ENCODE data around the gene CHIT1.

Gene CHIT1

DNA sequence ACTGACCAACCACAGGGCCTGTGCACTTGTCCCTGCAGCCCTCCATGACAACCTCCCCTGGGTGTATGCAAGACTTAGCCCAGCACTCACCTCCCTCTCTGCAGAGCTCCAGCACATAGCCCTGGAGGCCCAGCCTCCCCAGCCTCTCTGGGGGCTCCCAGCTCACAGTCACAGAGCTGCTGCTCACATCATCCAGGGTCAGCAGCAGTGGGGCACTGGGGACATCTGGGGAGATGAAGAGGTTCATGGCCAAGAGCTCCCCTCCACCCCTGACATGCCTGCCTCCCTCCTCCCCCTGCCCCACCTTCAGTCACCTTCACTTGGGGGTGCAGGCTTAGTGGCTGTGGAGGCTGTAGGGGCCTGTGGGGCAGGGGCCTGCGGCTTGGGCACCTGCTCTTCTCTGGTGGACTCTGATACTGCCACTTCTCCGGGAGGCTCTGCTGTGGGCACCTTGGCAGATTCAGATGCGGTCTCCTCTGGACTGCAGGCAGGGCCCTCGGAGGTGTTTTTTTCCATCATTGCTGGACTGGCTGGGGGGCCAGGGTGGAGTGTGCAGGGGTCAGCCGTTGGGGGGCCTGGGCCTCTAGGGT, 54.1 kb downstream of the CHIT1 start, which contains the start of gene MYBPH:
Gene MYBPH (minus strand): TSS at position 590 of the 590 bp plus-strand sequence. CDS start 71 bp downstream, at position 519.
- DNase-seq (ENCODE audit: low read depth in 2 of 2), result no peak

- DNase-seq (ENCODE audit: low read depth in 2 of 2), result no peak
These were observed 55.0 kb downstream of the CHIT1 start for GRCh38 chr1:203174324-203174985.

DNA sequence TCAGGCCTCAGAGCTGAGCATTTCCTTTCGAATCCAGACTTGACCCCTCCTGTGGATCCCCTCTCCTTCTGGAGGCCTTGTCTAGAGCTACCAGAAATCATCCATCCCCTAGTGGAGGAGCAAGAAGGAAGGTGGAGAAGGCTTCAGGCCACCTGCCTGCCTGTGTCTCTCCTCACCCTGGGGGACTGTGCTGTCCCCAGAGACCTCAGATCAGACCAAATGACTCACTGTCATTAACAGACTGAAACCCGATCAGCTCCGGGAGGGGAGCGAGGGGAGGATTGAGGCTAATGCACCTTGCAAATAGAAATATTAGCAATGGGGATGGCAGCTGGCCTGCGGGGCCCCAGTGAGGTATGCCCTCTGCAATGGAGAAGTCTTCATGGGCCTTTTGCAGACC, 55.9 kb downstream of the CHIT1 start:
- DNase-seq (ENCODE audit: low read depth in 2 of 2), result no peak

GRCh38 chr1:203173011-203173555, 56.4 kb downstream of the CHIT1 start:
- no peak for DNase-seq (ENCODE audit: low read depth in 2 of 2)

DNA sequence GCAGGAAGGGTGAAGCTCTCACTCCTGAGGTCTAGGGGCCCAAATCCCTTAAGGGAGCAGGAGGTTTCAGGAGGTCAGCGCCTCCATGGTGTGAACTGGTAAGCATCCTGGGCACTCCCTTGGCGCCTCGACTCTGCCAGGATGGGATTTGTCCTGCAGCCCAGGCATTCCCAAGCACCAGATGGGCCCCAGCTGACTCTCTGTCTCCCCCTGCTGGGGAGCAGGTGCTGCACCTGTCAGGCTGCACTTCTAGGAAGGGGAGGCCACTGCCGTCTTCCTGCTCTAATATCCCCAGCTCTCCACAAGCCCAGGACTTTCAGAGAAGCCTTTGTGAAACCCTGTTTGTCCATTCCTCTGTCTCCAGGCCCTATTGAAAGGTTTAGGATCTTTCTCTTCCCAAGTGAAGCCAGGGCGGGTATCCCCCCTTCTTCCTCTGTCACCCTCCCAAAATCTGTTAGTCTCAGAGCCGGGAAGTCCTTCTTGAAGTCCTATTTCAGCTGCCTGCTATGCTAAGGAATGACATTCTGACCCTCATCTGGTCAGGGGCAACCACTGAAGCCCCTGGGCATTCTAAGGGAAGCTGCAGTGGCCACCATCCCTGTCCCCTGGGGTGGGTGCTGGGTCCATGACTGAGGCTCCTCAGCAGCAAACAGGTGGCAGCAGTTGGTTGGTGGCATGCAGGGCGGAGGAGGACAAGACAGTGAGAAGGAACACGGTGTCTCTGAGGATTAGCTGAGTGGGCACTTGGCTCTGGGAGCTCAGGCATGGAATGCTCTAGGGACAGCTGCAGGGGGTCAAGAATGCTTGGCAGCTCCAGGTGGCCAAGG, 57.1 kb downstream of the CHIT1 start:
- DNase-seq (ENCODE audit: low read depth in 2 of 2), result peak in 1 of 2 experiments; percentile 43

DNA sequence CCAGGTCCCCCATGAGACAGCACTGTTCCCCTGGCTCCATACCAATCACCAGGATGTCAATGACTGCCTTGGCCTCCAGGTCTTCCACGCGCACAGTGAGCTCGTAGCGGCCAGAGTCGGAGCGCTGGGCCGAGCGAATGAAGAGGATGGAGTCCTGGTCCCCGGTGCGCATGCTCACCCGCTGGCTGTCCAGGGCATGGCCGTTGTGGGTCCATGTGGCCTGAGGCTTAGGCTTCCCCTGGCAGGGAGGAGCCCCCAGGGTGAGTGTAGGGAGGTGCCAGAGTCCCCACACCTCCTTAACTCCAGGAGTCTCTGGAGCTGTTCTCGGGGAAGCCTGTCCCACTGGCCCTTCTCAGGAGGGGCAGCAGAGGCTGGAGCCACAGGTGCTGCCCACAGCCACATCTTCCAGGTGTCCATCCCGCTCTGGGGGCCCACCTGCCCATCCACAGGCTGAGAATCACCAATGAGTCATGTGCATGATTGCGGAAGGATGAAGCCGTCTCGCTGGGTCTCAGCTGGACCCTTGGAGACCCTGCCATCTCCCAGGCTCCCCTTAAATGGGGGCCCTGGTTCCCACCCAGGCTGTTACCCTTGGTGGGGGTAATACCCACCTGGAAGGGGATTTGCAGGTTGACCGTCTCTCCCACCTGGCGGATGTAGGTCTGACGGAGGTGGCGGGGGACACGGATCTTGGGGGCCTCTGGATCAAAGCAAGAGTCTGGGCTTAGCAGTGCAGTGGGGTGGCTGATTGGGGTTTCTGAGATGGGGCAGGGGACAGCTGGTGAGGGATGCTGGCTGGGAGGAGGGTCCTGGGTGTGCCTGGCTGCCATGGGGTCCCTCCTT, 57.9 kb downstream of the CHIT1 start:
- no peak for DNase-seq (ENCODE audit: low read depth in 2 of 2)

DNA sequence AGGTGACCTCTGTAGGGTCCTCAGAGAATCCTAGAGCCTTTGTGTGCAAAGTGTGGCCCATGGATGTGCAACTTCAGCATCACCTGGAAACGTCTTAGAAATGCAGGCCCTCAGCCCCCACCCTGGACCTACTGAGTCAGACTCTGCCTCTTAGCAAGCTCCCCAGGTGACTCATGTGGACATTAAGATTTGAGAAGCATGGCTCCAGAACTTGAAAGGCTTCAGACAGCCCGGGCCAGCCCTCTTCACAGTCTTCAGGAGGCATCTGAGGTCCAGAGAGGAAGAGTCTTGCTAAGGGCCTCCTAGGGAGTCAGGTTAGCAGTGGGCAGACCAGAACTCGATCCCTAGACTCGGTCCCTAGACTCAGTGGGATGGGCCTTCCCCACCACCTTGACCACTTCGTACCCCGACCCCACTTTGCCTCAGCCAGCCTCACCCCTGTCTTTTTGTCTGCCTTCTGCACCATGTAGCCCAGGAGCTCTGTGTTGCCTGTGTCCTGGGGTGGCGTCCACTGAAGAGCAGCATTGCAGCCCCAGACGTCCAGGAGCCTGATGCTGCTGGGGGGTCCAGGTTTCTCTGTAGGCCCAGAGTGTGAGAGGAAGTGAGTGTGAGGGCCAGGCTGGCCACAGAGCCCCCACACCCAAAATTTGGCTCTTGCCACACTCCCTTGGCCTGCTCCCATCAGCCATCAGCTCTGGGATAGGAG, 58.7 kb downstream of the CHIT1 start:
- DNase-seq (ENCODE audit: low read depth in 2 of 2), result no peak

- DNase-seq (ENCODE audit: low read depth in 2 of 2), result no peak
These were observed 59.5 kb downstream of the CHIT1 start for GRCh38 chr1:203169770-203170520.

- DNase-seq (ENCODE audit: low read depth in 2 of 2), result no peak
These were observed 60.5 kb downstream of the CHIT1 start for GRCh38 chr1:203168991-203169390.

- DNase-seq (ENCODE audit: low read depth in 2 of 2), result no peak
These were observed 61.2 kb downstream of the CHIT1 start for GRCh38 chr1:203168256-203168786.

- DNase-seq (ENCODE audit: low read depth in 2 of 2), result no peak
These were observed 61.6 kb downstream of the CHIT1 start for GRCh38 chr1:203167913-203168200.

- no peak for DNase-seq (ENCODE audit: low read depth in 2 of 2)
These were observed 62.2 kb downstream of the CHIT1 start for GRCh38 chr1:203167026-203167912.

- DNase-seq (ENCODE audit: low read depth in 2 of 2), result no peak
These were observed 63.1 kb downstream of the CHIT1 start for GRCh38 chr1:203166192-203166940.
